GM11168 (cell line): Measurements from ENCODE around the gene NPAS3.

Experiments
- in situ Hi-C: fragments of 300-500 bp; cut with MboI; formaldehyde crosslinking; loops from one replicate; pipeline ENCODE4 v1.12.0; 2022; ENCODE audit warnings: low sequenced_read_pairs; ENCODE audit not compliant: unreplicated experiment

Gene NPAS3

GRCh38 chr14:33488582-33488981, 549.9 kb downstream of the NPAS3 start:
- in situ Hi-C loops, result loop anchor here (10.0 kb wide), 1 partner anchor 306 kb away; no protein-coding TSS in a partner anchor

GRCh38 chr14:33490555-33490954, 551.9 kb downstream of the NPAS3 start:
- in situ Hi-C loops, result no loop called here

GRCh38 chr14:33491112-33491511, 552.4 kb downstream of the NPAS3 start:
- in situ Hi-C loops, result no loop called here

- in situ Hi-C loops, result no loop called here
These were observed 553.8 kb downstream of the NPAS3 start for GRCh38 chr14:33492491-33492890.

GRCh38 chr14:33493266-33493665, 554.6 kb downstream of the NPAS3 start:
- in situ Hi-C loops, result no loop called here

- in situ Hi-C loops, result no loop called here
These were observed 555.3 kb downstream of the NPAS3 start for GRCh38 chr14:33493990-33494389.

GRCh38 chr14:33499687-33500086, 561.0 kb downstream of the NPAS3 start:
- in situ Hi-C loops, result no loop called here

GRCh38 chr14:33504246-33505099, 565.8 kb downstream of the NPAS3 start:
- in situ Hi-C loops, result no loop called here

- in situ Hi-C loops, result no loop called here
These were observed 566.7 kb downstream of the NPAS3 start for GRCh38 chr14:33505266-33505962.

- in situ Hi-C loops, result no loop called here
These were observed 567.3 kb downstream of the NPAS3 start for GRCh38 chr14:33505963-33506329.

- in situ Hi-C loops, result no loop called here
These were observed 569.7 kb downstream of the NPAS3 start for GRCh38 chr14:33508126-33509062.

- in situ Hi-C loops, result no loop called here
These were observed 570.8 kb downstream of the NPAS3 start for GRCh38 chr14:33509454-33509853.

GRCh38 chr14:33510063-33510481, 571.4 kb downstream of the NPAS3 start:
- in situ Hi-C loops, result no loop called here

GRCh38 chr14:33510991-33511390, 572.3 kb downstream of the NPAS3 start:
- in situ Hi-C loops, result no loop called here

- in situ Hi-C loops, result no loop called here
These were observed 573.4 kb downstream of the NPAS3 start for GRCh38 chr14:33511851-33512640.

GRCh38 chr14:33515441-33515840, 576.8 kb downstream of the NPAS3 start:
- in situ Hi-C loops, result no loop called here

GRCh38 chr14:33515899-33516298, 577.2 kb downstream of the NPAS3 start:
- in situ Hi-C loops, result no loop called here

- in situ Hi-C loops, result no loop called here
These were observed 578.3 kb downstream of the NPAS3 start for GRCh38 chr14:33516898-33517436.

- in situ Hi-C loops, result no loop called here
These were observed 582.5 kb downstream of the NPAS3 start for GRCh38 chr14:33521192-33521591.
